Osteoblast (primary cell): ENCODE measurements around the gene CD3E. TPM values are rescaled to one million over a fixed set of nuclear protein-coding genes. Genes with fewer than 3 reads are reported as not detected.
A peak's percentile ranks its signal among the peaks of the same experiment; 100 is the strongest.

Source experiments
- DNase-seq: peaks from one replicate; pipeline ENCODE4 v3.0.0; 2011; ENCODE audit warnings: low spot score, mixed read lengths; ENCODE audit not compliant: insufficient read length; ENCODE audit errors: missing footprints
- H2AFZ ChIP-seq: 2 replicates; pipeline ENCODE4 v1.6.0; 2011; ENCODE audit warnings: mild to moderate bottlenecking, low read length
- H3K27ac ChIP-seq: 2 replicates; pipeline ENCODE4 v1.5.1; 2011; ENCODE audit warnings: mild to moderate bottlenecking, low read depth, low read length, moderate library complexity
- H3K27me3 ChIP-seq: 2 replicates; pipeline ENCODE4 v1.6.0; 2012; ENCODE audit warnings: mild to moderate bottlenecking, control low read depth, inconsistent platforms, low read length, moderate library complexity; ENCODE audit not compliant: insufficient read depth
- H3K36me3 ChIP-seq: 2 replicates; pipeline ENCODE4 v1.5.1; 2011; ENCODE audit warnings: mild to moderate bottlenecking, low read length, control low read depth, moderate library complexity; ENCODE audit not compliant: insufficient read depth
- H3K4me1 ChIP-seq: 2 replicates; pipeline ENCODE4 v1.5.1; 2011; ENCODE audit warnings: mild to moderate bottlenecking, low read length, control low read depth, moderate library complexity; ENCODE audit not compliant: insufficient read depth
- H3K4me2 ChIP-seq: 2 replicates; pipeline ENCODE4 v1.6.0; 2011; ENCODE audit warnings: mild to moderate bottlenecking, low read length; ENCODE audit not compliant: insufficient read depth
- H3K4me3 ChIP-seq: fragments of 200-600 bp; sonication (generic); 3 replicates; pipeline ENCODE4 v1.5.1; 2012; ENCODE audit warnings: mild to moderate bottlenecking, low read length, inconsistent platforms; ENCODE audit not compliant: insufficient read depth
- H3K79me2 ChIP-seq: 2 replicates; pipeline ENCODE4 v1.6.0; 2012; ENCODE audit warnings: mild to moderate bottlenecking, low read length, control low read depth, inconsistent platforms; ENCODE audit not compliant: insufficient read depth
- H3K9me3 ChIP-seq: 2 replicates; pipeline ENCODE4 v1.5.1; 2011; ENCODE audit warnings: low read depth, low read length, control low read depth
- H4K20me1 ChIP-seq: 2 replicates; pipeline ENCODE4 v1.6.0; 2012; ENCODE audit warnings: mild to moderate bottlenecking, low read length, control low read depth; ENCODE audit not compliant: insufficient read depth
- total RNA-seq: library from RNA; depleted of rRNA; stranded (reverse); fragments of >200 nt; gene quantifications from 2 replicates; pipeline ENCODE4 v1.2.3, GENCODE V29; 2012
- TF ChIP-seq, protein P1 (sequence below): IDR thresholded peaks from 2 replicates; pipeline ENCODE4 v1.5.1; 2011; ENCODE audit warnings: mild to moderate bottlenecking, low read depth, low read length, moderate library complexity; ENCODE audit errors: extremely low read depth

Gene CD3E
- total RNA-seq, 1 donor, result not detected

DNA sequence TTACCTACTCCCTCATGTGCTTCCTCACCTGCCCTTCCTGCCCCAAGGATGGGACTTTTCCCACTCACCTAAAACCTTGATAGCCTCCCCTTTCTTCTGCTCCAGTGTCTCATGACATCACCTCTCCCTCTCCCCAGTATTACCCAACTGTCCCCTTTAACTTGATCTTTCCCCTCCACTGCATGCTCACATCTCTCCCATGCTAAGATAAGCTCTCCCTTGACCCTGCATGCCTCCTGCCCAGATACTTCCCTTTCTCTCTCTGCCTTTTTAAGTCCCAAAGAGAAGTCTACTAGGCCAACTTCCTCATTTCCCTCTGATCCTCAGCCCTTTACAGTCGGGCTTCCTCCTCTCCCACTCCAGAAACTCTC is 14.8 kb downstream of the CD3E start:
- DNase-seq, result no peak
- Histone ChIP-seq H3K27ac (no peak overlapping the region), H3K9me3 (no peaks in the 10 kb centered on the region), H2AFZ (no peak overlapping the region), H3K4me2 (no peak overlapping the region), H3K4me3 (no peak overlapping the region), H3K4me1 (peaks cover 3% of the 10 kb centered on the region), H3K79me2 (no peaks in the 10 kb centered on the region), H4K20me1 (no peaks in the 10 kb centered on the region), H3K36me3 (no peaks in the 10 kb centered on the region), H3K27me3 (peaks cover 3% of the 10 kb centered on the region)
- TF ChIP-seq, protein P1, sequence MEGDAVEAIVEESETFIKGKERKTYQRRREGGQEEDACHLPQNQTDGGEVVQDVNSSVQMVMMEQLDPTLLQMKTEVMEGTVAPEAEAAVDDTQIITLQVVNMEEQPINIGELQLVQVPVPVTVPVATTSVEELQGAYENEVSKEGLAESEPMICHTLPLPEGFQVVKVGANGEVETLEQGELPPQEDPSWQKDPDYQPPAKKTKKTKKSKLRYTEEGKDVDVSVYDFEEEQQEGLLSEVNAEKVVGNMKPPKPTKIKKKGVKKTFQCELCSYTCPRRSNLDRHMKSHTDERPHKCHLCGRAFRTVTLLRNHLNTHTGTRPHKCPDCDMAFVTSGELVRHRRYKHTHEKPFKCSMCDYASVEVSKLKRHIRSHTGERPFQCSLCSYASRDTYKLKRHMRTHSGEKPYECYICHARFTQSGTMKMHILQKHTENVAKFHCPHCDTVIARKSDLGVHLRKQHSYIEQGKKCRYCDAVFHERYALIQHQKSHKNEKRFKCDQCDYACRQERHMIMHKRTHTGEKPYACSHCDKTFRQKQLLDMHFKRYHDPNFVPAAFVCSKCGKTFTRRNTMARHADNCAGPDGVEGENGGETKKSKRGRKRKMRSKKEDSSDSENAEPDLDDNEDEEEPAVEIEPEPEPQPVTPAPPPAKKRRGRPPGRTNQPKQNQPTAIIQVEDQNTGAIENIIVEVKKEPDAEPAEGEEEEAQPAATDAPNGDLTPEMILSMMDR, result no peak

DNA sequence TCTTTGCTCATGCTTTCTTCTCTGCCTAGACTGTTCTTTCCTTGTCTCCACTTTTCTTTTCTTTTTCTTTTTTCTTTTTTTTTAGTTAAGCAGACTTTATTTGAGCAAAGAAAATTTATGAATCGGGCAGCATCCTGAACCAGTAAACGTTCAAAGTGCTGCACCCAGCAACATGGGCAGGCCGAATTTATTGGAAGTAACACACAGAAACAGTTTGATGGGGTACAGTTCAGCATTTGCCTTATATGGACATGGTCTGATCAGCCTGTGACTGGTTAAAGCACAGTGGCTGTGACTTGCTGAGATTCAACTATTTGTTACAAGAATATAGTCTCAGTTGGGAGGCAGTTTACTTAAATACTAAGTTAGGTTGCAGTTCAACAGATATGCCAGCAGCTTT is 16.0 kb downstream of the CD3E start:
- no peak overlapping the region for H3K27ac ChIP-seq
- TF ChIP-seq, protein P1, result no peak
- H3K27me3 ChIP-seq, result no peaks in the 10 kb centered on the region
- no peaks in the 10 kb centered on the region for H3K9me3 ChIP-seq
- H3K4me1 ChIP-seq, result peaks cover 3% of the 10 kb centered on the region
- no peaks in the 10 kb centered on the region for H3K36me3 ChIP-seq
- DNase-seq, result no peak
- H3K4me2 ChIP-seq, result no peak overlapping the region
- no peak overlapping the region for H2AFZ ChIP-seq
- no peaks in the 10 kb centered on the region for H3K79me2 ChIP-seq
- H4K20me1 ChIP-seq, result no peaks in the 10 kb centered on the region
- no peak overlapping the region for H3K4me3 ChIP-seq

DNA sequence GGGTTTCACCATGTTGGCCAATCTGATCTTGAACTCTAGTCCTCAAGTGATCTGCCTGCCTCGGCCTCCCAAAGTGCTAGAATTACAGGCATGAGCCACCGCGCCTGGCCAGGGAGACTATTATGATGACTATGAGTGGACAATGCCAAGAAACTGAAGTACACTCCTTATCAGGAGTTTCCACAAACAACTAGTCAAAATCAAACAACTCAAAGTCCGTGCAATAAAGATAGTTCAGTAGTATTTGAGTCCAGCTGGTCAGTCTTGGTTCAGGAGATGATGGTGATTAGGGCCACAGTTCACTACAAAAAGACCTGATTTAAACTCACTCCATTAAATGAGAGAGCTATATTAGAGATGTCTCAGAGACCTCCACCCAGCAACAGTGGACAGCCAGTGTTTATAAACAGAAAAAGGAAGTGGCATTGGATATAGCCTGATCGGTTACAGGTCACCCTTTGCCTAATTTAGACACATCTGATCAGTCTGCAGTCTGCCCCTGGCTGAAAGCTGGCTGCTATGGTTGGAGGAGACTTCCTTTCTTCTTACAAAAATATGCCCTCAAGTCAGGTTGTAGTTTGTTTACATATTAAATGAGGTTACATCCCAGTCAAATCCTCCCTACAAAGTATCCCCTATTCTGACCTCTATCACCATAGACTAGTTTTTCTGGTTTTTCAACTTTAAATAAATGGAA is 17.0 kb downstream of the CD3E start:
- H3K79me2 ChIP-seq, result no peaks in the 10 kb centered on the region
- peaks cover 3% of the 10 kb centered on the region for H3K4me1 ChIP-seq
- no peak overlapping the region for H2AFZ ChIP-seq
- no peaks in the 10 kb centered on the region for H4K20me1 ChIP-seq
- H3K27me3 ChIP-seq, result no peaks in the 10 kb centered on the region
- H3K9me3 ChIP-seq, result no peaks in the 10 kb centered on the region
- no peak overlapping the region for H3K4me3 ChIP-seq
- no peak overlapping the region for H3K27ac ChIP-seq
- H3K4me2 ChIP-seq, result no peak overlapping the region
- no peaks in the 10 kb centered on the region for H3K36me3 ChIP-seq
- TF ChIP-seq, protein P1, result no peak
- no peak for DNase-seq

DNA sequence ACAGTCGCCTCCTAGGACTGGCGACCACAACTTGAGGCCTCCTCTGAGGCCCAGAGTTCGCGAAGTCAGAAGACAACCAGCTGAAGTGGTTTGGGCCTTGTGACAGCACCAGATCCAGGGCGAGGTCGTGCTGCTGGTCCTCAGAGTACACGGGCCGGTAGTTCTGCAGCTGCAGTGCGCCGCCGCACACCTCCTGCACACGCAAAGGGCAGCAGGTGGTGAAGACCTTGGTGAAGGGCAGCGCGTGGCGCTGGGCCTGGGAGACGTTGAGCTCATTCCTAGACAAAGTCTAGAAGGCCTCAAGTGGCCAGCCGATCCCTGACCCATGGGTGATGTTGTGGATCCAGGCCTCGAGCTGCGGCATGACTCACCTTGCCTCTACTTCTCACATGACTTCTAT is 18.2 kb downstream of the CD3E start:
- H3K27ac ChIP-seq, result no peak overlapping the region
- H3K4me2 ChIP-seq, result no peak overlapping the region
- H3K4me3 ChIP-seq, result no peak overlapping the region
- no peak overlapping the region for H2AFZ ChIP-seq
- TF ChIP-seq, protein P1, result no peak
- H4K20me1 ChIP-seq, result no peaks in the 10 kb centered on the region
- H3K36me3 ChIP-seq, result no peaks in the 10 kb centered on the region
- peak; percentile 35 for DNase-seq
- no peaks in the 10 kb centered on the region for H3K9me3 ChIP-seq
- no peaks in the 10 kb centered on the region for H3K27me3 ChIP-seq
- H3K4me1 ChIP-seq, result no peaks in the 10 kb centered on the region
- H3K79me2 ChIP-seq, result no peaks in the 10 kb centered on the region
